GM18858 (cell line): ENCODE measurements around the gene CRABP1.

Experiments used
- ATAC-seq: cut with Tn5 transposase; IDR thresholded peaks from one replicate; pipeline ENCODE4 v1.9.1; 2021; ENCODE audit not compliant: unreplicated experiment

Gene CRABP1

GRCh38 chr15:78397382-78397781 is 57.2 kb downstream of the CRABP1 start:
- no peak for ATAC-seq
